ENCODE measurements around the gene MITF.
"Not testable (repeated sequence)": the region's sequence is repeated elsewhere in the genome, so short reads cannot be mapped to it uniquely, and the experiment has no call there.

The MITF gene

DNA sequence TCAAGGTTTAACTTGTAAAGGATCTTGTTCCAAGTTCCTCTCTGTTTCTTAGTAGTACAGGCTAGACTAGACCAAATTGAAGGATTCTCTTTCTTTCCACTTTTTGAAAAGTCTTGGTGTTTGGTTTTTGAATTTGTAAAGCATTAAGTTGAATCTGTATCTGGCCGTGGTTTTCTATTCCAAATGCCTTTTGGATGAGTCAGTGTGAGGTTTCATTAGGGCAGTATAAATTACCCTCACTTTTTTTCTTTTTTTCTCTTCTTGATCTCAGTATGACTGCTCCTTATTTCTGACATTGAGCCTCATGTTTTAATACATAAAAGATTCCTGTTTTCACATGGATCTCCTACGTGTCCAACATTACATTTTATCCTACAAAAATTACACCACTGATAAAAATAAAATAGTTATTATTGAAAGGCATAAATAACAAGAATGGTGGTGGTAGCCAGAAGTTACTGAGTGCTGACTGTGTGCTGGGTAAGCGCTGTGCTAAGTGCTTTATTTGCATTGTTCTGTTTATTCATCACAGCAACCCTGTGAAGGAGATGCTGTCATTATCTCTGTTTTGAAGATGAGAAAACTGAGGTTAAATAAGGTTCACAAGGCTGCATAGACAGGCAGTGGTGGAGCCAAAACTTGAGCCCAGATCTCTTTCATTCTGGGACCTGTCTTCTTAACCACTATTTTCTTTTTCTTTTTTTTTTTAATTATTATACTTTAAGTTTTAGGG is 48.3 kb downstream of the MITF start:
- DNase-seq (ENCODE audit: low spot score): peak; percentile 52

DNA sequence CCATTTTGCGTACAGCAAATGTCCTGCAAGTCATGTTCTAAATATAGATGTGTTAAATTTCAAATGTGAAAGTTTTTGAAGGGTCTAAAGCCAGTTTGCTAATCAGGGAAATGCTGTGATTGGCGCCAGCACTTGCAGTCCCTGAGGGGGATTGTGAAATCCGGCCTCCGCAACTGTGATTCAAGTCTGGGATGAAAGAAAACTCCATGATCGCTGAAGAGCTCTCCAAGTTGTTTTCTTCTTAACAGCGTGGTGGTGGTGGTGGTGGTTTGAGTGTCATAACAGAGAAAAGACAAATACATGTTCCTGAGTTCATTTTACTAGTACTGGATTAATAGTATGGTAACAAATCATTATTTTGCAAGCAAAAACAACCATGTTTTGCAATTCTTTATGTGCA is 51.8 kb downstream of the MITF start:
- peak; percentile 57 for DNase-seq (ENCODE audit: low spot score)

DNA sequence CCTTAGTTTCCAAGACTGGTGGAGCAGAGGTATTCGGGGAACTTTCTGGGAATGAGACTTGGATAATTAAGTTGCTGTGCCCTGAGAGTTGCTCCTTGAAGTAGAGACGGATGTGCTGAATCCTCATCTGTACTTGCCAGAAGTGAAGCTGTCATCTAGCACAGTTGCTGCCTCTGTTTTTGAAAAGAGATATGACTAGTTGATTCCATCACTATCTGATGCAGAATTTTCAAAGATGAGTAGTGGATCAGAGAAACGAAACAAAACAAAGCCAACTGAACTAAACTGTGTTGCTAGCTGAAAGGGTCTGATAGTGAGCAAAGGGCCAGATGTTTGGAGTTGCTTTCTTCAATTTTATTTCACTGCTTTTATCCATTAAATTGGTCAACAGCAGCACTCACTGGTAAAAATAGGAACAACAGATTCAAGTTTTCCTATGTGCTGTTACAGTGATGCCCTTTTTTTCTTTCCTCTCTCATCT is 52.7 kb downstream of the MITF start:
- DNase-seq (ENCODE audit: low spot score): peak; percentile 31

DNA sequence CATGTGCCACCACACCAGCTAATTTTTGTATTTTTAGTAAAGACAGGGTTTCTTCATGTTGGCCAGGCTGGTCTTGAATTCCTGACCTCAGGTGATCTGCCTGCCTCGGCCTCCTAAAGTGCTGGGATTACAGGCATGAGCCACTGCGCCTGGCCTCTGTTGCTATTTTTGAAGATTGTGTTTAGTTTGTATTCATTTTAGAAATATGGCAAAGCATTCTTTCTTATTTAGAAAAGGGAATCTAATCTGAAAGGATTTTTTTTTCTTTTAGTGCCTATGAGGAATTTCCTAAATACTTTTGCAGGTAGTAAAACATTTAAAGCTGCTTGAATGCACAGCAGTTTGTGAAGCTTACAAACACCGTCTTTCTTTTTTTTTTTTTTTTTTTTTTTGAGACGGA is 56.9 kb downstream of the MITF start:
- not testable (repeated sequence) for DNase-seq (ENCODE audit: low spot score)

DNA sequence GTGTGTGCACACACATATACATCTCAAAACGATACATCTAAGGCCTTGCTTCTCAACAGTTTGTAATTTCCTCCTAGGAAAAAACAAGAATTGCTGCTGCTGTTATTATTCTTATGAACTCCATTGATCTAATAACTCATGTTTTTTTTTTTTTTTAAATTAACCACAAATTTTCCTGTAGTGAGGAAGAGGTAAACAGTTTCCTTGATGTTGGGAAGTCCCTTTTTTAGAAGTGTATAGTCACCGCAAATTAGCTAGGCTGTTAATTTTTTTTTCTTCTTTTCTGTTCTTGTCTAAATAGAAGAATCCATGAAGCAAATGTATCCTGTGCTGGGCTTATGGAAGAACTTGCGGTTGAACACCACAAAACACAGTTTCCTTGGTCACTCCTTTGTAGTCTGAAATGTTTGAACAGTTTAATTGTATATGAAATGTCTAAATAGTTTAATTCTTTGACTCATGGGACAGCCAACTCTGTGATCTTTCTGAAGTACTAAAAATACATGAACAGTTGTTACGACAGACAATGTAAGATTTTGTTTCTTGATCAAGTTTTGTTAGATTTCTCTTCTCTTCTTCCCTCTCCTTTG is 64.5 kb downstream of the MITF start:
- no peak for DNase-seq (ENCODE audit: low spot score)

DNA sequence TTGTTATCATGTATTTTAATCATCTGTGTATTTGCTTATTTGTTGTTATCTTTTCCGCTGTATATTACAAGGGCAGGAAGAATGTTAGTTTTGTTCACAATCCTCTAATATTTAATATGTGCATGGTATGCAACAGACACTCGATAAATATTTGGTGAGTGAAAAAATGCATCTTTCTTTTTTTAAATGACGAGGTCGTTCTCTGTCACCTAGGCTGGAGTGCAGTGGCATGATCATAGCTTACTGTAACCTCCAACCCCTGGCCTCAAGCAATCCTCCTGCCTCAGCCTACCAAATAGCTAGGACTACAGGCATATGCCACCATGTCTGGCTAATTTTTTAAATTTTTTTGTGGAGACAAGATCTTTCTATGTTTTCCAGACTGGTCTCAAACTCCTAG is 66.2 kb downstream of the MITF start:
- no peak for DNase-seq (ENCODE audit: low spot score)

DNA sequence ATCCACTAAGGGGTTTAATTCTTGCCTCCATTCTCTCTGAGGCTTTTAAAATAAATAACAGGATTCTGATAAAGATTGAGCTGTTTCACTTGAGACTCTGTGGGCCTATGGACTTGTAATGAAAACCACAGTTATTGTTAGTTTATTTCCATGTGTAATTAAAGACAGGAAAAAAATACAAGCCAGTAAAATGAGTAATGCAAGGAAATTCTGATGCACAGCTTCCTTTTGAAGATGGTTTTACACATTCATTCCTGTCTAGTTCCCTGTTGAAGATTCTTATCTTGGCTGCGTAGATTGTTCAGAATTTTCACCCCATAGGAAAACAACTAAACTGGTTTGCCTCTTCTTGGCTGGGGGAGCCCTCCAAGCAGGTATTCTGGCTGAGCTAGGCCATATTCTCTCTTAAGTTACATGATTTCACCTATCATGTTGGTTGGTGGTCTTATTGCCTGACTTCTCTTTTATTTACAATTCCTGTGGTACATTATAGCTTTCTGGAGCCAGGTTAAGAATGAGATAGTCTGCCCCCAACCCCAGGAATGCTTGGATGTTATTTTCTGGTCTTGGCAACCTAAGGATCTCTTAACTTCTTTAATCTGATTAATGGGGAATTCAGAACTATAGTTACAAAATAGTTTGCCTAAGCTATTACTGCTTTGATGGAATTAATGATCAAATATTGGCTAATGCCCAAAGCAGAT is 67.6 kb downstream of the MITF start:
- peak; percentile 40 for DNase-seq (ENCODE audit: low spot score)

DNA sequence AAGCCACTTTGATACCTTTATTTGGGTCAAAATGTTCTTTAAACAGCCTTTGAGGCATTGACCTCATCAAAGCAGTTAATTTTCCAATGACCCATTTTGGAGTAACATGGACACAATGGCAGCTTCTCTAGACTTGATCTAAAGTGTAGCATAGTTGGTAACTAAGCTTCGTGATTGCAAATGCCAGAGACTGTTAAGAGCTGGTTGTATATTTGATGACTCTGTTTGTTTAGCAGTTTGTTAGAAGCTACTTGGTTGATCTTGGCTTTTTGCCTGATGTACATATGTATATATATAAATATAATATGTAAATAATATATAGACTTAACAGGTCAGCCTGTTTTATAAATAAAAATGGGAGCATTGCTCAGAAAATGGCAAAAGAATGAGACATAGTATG is 68.4 kb downstream of the MITF start:
- DNase-seq (ENCODE audit: low spot score): no peak

DNA sequence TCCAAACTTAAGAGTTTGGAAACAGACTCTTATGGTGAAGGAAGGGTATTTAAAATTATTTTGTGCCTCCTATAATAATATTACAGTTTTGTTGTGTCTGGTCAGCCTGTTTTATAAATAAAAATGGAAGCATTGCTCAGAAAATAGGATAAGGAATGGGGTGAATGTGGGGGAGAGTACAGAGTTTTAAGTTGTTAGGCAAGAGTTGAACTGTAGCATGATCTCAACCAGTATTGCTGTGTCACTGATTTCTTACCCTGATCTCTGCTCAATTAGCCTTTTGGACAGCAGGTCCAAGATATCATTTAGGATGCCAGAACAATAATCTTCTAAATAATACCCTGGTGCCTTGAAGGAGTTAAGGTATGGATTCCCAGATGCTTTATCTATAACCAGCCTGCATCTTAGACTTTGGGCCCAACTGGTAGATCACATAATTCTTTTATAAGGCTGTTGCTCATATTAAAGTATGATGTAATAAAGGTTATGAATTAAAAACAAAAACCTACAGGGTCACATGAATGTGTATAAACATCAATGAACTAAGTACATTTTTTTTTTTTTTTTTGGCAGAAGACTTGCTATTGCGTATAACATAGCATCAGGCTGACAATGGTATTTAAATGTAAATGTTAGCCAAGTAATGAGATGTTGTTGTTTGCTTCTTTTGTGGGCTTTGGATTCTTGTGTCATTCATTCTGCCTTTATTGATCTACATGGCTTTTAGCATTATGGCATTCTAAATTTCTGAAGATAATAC is 70.0 kb downstream of the MITF start:
- no peak for DNase-seq (ENCODE audit: low spot score)

DNA sequence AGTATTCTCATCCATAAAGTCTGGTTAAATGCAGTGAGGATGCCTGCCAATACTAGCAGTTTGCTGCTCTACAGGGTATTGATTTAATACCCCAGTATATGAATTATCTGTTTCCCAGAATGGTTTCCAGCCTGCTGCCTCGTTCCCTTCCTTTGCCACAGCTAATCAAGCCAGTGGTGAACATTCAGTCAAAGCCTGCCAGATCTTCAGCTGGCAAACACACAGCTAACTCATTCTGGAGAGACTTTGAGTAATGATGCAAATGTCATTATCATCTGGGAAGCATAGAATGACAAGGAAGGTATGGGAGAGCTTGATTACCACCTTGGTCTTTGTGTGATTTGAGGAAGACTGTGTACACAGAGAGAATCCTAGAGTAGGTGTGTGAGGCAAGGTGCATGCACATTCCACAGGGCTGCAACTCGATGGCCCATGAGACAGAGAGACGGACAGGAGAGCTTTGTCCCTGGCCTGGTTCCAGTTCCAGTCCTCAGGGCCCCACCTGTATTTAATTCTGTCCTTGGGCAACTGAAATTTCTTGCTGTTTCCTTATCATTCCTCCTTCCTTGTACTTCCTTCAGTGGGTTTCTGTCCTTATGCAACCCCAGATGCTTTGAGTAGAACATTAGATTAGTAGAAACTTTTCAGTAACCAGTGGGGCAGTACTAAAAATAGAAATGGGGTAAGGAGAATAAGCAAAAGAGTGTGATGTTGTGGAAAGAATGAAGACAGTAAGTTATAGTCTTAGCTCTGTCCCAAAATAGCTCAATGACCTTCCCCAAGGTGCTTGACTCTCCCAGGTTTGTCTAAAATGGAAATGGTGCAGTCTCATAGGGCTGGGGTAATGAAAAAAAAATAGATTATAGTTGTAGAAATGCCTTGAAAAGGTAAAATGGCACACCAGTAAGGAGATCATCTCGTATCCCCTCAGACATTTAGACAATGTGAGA is 72.5 kb downstream of the MITF start:
- no peak for DNase-seq (ENCODE audit: low spot score)

DNA sequence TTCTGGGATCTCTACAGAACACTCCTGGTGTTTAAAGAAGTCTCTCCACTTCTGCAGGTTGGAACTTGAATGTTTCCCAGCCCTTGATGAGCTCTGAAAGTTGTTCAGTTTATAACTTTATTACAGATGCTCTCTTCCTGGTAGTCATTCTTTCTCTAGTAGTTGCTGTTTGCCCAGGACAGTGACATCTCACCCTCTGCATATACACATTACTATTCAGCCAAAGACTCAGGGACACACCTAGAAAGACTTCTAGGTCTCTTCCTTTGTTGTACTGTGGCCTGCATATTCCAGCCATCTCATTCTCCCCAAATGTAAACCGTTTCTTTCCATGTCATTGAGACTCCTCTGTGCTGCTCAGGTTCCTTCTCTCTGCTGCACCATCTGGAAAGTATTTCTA is 76.7 kb downstream of the MITF start:
- DNase-seq (ENCODE audit: low spot score): no peak

DNA sequence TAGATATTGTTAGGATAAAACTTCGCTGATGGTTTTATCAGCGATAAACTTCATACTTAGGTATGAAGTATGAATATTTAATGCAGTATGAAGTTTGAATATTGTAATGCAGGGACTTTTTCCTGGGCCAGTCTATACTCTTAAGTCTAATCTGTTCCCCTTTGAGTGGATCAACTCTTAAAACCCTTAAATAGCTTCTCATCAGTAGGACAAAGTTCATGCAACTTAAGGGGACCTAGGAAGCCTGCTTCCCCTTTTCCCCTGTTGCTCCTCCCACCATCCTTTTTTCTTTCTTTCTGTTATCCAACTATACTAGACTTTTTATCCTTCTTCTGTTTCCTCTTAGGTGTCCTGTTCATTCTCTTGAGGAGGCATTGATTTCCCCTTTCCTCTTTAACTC is 78.7 kb downstream of the MITF start:
- no peak for DNase-seq (ENCODE audit: low spot score)

DNA sequence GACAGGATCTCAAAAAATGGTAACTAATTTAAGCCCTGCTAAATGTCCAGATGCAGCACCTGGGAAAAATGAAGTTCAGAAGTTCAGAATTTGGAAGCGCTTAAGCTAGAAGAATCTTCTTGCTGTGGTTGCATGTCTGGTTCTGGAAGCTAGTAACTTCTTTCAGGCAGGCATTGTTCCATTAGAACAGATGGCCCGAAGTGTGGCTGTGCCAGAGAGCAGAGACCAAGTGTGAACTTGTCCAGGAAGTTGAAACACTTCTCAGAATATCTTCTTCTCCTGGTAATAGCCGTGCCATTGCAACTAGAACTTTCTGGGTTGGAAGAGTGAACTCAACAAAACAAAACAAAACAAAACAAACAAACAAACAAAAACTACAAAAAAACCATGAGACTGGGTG is 80.0 kb downstream of the MITF start:
- DNase-seq (ENCODE audit: low spot score): no peak

DNA sequence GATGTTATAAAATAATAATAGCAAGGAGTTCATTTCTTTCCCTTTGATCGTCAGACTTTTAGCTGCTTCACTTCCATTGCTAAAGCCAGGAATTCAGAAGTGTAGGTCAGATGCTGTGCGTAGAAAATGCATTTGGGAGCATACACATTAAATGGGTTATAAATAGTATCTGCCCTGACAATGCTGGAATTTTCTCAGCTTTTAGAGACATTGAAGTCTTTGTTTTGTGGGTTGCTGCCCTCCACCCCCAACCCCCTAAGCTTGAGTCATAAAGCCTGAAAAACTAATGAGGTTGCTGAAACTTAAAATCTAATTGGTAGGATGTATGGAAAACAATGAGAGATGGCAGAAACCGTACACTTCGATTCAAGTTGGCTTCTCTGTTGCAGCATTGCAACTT is 81.9 kb downstream of the MITF start:
- DNase-seq (ENCODE audit: low spot score): no peak

DNA sequence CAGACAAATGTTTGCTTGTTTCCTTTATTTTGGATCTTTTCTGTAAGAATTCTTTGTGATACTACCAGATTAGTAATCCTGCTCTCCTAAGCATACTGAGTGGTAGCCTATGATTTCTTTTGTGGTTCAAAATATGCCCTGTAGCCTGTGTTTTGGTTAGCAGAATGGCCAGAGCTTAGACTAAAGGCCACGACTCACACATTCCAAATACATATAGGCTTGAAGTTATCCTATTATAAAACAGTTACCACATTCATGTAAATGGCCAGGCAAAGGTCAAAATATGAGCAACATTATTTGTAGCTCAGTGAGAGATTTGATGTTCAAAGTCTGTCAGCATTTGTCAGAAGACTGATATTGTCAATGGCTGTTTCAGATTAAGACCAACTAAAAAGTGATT is 84.5 kb downstream of the MITF start:
- no peak for DNase-seq (ENCODE audit: low spot score)

DNA sequence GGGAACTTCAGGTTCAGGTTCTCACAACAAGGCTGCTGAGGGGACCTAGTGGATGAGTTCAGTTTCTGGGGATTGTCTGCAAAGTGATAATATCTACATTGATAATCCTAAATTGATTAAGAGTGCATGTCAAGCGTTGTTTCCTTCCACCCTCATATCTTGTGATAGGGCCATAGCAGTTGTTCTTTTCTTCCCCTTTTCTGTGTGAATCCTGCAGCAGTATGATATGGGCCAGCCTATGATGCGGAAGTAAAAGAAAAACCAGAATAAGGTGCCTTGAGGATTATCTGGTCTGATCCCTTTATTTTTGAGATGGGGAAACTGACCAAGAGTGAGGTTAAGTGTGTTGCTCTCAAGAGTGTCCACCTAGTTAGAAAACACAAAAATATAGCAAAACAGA is 86.2 kb downstream of the MITF start:
- DNase-seq (ENCODE audit: low spot score): no peak

DNA sequence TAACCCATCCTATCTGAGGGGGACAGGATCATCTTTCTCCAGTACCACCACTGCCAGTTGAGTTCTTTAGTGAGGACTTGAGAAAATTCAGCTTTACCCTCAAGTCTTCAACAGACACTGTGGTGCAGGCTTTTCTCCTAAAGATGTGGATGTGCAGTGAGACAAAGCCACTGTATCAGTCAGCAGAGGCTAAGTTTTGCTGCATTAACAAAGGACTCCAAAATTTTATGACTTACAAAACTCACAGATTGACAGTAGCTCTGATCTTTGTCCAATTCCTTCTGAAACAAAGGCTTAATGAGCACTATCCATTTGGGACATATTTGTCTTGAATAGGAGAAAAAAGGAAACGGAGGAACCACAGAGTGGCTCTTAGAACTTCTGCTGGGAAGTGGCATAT is 87.9 kb downstream of the MITF start:
- DNase-seq (ENCODE audit: low spot score): no peak

DNA sequence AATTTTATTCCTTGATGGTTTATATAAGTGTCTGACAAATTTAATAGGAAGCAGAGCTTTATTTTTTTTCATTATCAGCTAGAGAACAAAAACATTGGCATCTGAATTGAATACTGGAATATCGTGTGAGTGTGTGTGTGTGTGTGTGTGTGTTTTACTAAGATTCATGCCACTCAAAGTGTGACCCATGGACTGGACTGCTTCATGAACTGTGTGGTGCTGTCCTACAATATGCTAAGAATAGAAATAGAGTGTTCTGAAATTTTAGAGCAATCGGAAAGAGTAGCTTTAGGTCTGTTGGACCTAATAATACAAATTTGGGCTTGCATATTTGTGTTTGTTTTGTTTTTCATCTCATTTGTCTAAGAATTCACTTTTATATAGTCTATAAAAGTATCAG is 89.6 kb downstream of the MITF start:
- DNase-seq (ENCODE audit: low spot score): no peak

DNA sequence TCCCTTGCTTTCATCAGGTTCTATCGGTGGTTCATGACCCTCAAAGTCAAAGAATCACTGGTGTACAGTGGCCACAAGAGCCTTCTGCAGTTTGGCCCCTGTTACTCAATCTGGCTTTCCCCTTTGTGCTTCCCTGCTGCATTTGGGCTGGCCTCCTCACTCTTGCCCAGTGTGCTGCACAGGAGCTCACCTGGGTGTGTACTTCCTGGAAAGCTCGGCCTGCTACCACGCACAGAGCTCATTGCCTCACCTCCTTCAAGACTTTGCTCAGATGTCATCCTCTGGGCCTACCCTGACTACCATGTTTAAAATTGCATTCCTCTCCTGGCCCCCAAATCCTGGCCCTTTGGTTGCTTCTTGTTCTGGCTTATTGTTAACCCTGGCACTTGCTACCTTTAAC is 90.9 kb downstream of the MITF start:
- no peak for DNase-seq (ENCODE audit: low spot score)

DNA sequence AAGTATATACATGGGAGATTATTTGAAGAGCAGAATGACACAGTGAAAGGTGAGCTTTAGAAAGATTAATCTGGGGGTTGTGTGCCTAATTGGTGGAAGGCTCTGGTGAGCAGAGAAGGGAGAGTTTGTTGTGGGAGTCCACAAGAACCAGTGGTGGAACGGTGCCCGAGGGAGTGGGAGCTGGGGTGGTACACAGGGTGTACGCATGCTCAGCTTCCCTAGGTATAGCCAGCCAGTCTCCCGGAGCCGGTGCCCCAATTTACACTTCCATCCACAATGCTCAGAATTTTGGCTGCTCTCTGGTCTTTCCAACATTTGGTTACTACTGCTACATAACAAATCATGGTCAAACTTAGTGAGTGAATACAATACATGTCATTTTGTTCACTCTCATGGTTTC is 92.5 kb downstream of the MITF start:
- DNase-seq (ENCODE audit: low spot score): no peak

DNA sequence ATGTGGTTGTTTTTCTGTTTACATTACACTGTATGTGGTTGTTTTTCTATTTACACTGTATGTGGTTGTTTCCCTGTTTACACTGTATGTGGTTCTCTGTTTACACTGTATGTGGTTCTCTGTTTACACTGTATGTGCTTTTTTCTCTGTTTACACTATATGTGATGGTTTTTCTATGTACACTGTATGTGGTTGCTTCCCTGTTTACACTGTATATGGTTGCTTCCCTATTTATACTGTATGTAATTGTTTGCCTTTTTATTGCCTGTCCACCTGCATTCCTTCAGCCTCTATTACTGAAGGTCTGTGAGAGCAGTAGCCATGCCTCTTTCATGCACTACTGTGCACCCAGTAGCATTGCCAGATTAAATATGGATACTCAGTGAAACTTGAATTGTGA is 94.3 kb downstream of the MITF start:
- DNase-seq (ENCODE audit: low spot score): no peak

DNA sequence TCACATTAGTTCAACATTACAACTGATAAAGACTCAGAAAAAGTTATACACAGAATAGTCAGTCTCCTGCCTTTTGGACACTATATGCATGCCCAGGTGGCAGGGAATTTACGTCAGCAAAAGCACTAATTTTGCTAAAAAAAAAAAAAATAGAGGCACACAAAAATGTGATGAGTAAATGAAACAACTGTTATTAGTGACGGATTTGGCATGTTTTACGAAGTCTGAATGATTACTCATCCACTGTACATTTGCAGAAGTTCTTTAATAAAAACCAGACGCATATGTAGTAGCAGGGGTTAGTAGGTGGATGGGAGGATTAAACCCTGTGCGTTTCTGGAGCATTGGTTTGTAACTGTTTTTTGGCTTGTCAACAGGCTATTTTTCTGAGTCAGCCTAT is 99.0 kb downstream of the MITF start:
- DNase-seq (ENCODE audit: low spot score): peak; percentile 66
